Prostate gland (tissue), 2 donors: Measurements from ENCODE around the gene CCDC85B.

Source experiments
- CTCF ChIP-seq, 4 experiments: fragments of 200-600 bp in 2 of 4; fragments of 450-650 bp in 2 of 4; sonication (generic) in 2 of 4; IDR thresholded peaks; 1 replicate in 3 of 4; 2 replicates in 1 of 4; pipeline ENCODE4 v1.5.1; 2016 to 2019; ENCODE audit warnings: antibody characterized with exemption in 4 of 4, mild to moderate bottlenecking in 2 of 4, moderate library complexity in 2 of 4
- POLR2A ChIP-seq: fragments of 450-650 bp; IDR thresholded peaks from one replicate; pipeline ENCODE4 v1.6.1; 2016; ENCODE audit warnings: antibody characterized with exemption, mild to moderate bottlenecking

DNA sequence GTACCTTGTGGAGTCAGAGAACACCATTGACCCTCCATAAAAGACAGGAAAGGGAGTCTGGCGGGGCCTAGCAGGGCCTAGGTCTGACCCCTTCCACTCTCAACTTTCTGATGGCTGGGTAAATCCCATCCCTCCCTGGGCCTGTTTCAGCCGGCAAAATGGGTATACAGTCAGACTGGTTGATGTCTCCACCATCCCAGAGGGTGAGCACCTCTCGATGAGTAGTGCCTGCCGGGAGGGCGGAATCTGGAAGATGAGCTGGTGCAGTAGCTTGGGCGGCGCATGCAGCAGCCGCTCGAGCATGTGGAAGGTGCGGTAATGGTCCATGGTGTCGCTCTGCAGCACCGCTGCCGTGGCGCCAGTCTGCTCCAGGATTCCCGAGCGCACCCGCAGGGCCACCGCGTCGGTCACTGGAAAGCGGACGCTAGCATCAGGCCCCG, 2.7 kb upstream of the CCDC85B start:
- TF ChIP-seq CTCF (IDR thresholded peaks at IDR 0.05) (no peak), POLR2A (no peak)
